ENCODE measurements around the gene ANKRD10. TPM values are rescaled to one million over a fixed set of nuclear protein-coding genes. Genes with fewer than 3 reads are reported as not detected.

ANKRD10 gene
- total and polyA plus RNA-seq, 2 of the 8 experiments (the other 6 are each of a cell fraction or from before 2014, with no cell fraction given): 146 to 218 TPM

DNA sequence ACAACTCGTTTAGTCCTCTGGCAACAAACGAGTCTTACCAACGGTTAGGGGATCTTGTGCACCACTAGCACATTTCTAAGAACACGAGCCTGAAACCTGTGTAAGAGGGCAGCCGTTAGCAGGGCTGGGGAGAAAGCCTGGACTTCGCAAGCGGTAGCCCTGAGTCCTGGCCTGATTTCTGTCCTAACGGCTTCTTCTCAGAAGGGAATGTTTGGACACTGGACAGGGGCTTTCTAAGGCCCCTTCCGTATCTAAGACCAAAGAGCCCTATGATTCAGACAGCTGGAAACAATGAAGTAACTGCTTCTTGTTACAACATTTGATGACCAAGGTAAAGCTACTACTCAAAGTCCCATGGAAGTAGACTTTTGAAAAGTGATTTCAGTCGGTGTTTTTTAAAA, 2.2 kb downstream of the ANKRD10 start:
- no peaks in the 10 kb centered on the region for H3K27me3 ChIP-seq (replicated peaks in 1 of 4; ENCODE audit: control insufficient read depth in 3 of 4, extremely low read depth in 1 of 4, insufficient read depth in 3 of 4, low read length in 3 of 4)
- peaks cover 5% of the 10 kb centered on the region; the same call in 1 of the 2 replicates for H3K23me2 ChIP-seq (ENCODE audit: low read depth, low read length)
- H2AK5ac ChIP-seq (ENCODE audit: low read depth, low read length): no peak overlapping the region
- no peak overlapping the region for H3K56ac ChIP-seq (replicated peaks; ENCODE audit: insufficient read length, low read depth, low read length)
- H3K9me3 ChIP-seq (ENCODE audit: insufficient read depth in 2 of 2, low read depth in 1 of 2, low read length in 1 of 2): no peaks in the 10 kb centered on the region
- peaks cover 53 to 76% of the 10 kb centered on the region in 2 experiments for H3K79me2 ChIP-seq (ENCODE audit: control insufficient read depth in 1 of 2, insufficient read depth in 2 of 2, low read length in 2 of 2)
- ChIA-PET POLR2A (ENCODE audit: partially characterized antibody) (interaction anchor here (0.6 to 4.7 kb wide), 7 partner anchors 12 to 208 kb away, joined by 3 to 50 read pairs (median 3); no protein-coding TSS in a partner anchor), CTCF (ENCODE audit: partially characterized antibody) (interaction anchor here (0.7 to 2.2 kb wide), 3 partner anchors 13 to 73 kb away, joined by 3 to 10 read pairs (median 3); no protein-coding TSS in a partner anchor)
- no peak overlapping the region for H4K5ac ChIP-seq (ENCODE audit: insufficient read length, low read depth, low read length)
- peaks cover 24 to 25% of the 10 kb centered on the region in 2 experiments for H4K20me1 ChIP-seq (replicated peaks in 1 of 2; ENCODE audit: control insufficient read depth in 1 of 2, insufficient read depth in 2 of 2, low read length in 2 of 2)
- no peaks in the 10 kb centered on the region; the same call in 1 of the 2 replicates for H3K79me1 ChIP-seq (ENCODE audit: low read depth, low read length)
- H3K4me3 ChIP-seq (ENCODE audit: extremely low read depth in 1 of 4, insufficient read depth in 2 of 4, low read depth in 3 of 4, low read length in 4 of 4): peak overlapping the region; percentile 86 to 100 (median 95); a peak in 7 of 8 replicates
- H2BK20ac ChIP-seq (ENCODE audit: low read length): no peak overlapping the region
- H2BK5ac ChIP-seq (ENCODE audit: low read depth, low read length): peak overlapping the region; percentile 44; the same call in 1 of the 2 replicates
- H3K36me3 ChIP-seq (ENCODE audit: control insufficient read depth in 2 of 4, insufficient read depth in 4 of 4, low read length in 3 of 4): peaks cover 0 to 24% (median 7%) of the 10 kb centered on the region in 4 experiments; a peak in 4 of 8 replicates
- peak overlapping the region; percentile 22 to 84 (median 36); a peak in 5 of 7 replicates for H3K9ac ChIP-seq (replicated peaks in 1 of 4; ENCODE audit: extremely low read depth in 1 of 4, low read depth in 3 of 4, low read length in 3 of 4)
- FAIRE-seq: no peak
- no peak overlapping the region for H3K18ac ChIP-seq (ENCODE audit: extremely low read depth, low read length)
- no peak overlapping the region for H3K27ac ChIP-seq (ENCODE audit: low read depth, low read length)
- no peak overlapping the region for H3K4ac ChIP-seq (replicated peaks; ENCODE audit: insufficient read length, low read depth, low read length)
- no peak overlapping the region for H4K91ac ChIP-seq (replicated peaks; ENCODE audit: insufficient read length, low read length)
- 12% methylated on average over 10 of the region's 10 CpGs; no CpG with 5 or more reads in 1 of the 2 experiments for WGBS, 2 experiments (ENCODE audit: extremely low coverage in 1 of 2, insufficient coverage in 1 of 2, insufficient read length in 1 of 2, insufficient replicate concordance in 2 of 2, low coverage in 1 of 2, low lambda C conversion rate in 2 of 2, missing lambda C conversion rate in 1 of 2)
- peaks cover 14 to 31% (median 23%) of the 10 kb centered on the region in 4 experiments for H3K4me1 ChIP-seq (replicated peaks in 1 of 4; ENCODE audit: control insufficient read depth in 3 of 4, insufficient read depth in 4 of 4, low read length in 3 of 4)
- no peak overlapping the region for H2BK12ac ChIP-seq (ENCODE audit: low read depth, low read length)
- no peak overlapping the region for H4K8ac ChIP-seq (ENCODE audit: extremely low read depth, insufficient read depth, low read length)
- H3K14ac ChIP-seq (ENCODE audit: insufficient read length): no peak overlapping the region
- H2AFZ ChIP-seq (ENCODE audit: low read length): no peak overlapping the region
- no peak overlapping the region for H2BK120ac ChIP-seq (replicated peaks; ENCODE audit: low read depth, low read length)
- H3K4me2 ChIP-seq (ENCODE audit: insufficient read depth in 1 of 2, low read depth in 2 of 2, low read length in 2 of 2): peak overlapping the region; percentile 72 to 91
- no peak overlapping the region for H2BK15ac ChIP-seq (ENCODE audit: low read length)
- no peak for DNase-seq (ENCODE audit: low read depth in 1 of 2, low spot score in 2 of 2)
- no peak overlapping the region for H3K23ac ChIP-seq (ENCODE audit: insufficient read length)
- TF ChIP-seq RNF2 (IDR thresholded peaks at IDR 0.05; ENCODE audit: borderline replicate concordance, low read depth, low read length, missing control alignments, poor library complexity, severe bottlenecking) (no peak), TCF12 (IDR thresholded peaks at IDR 0.05; ENCODE audit: low read depth, low read length) (no peak), YY1 (IDR thresholded peaks at IDR 0.05; ENCODE audit: low read depth, low read length) (no peak), TAF7 (optimal IDR thresholded peaks at IDR 0.05; ENCODE audit: borderline replicate concordance, low read depth, low read length) (no peak), CBX5 (IDR thresholded peaks at IDR 0.05; ENCODE audit: low read depth, low read length) (no peak), EZH2 (IDR thresholded peaks at IDR 0.05; ENCODE audit: low read depth, low read length, severe bottlenecking) (no peak), RFX5 (IDR thresholded peaks at IDR 0.05; ENCODE audit: borderline replicate concordance, low read depth, low read length) (no peak), SUZ12 (IDR thresholded peaks at IDR 0.05; ENCODE audit: low read length) (no peak), PHF8 (conservative IDR thresholded peaks at IDR 0.05; ENCODE audit: low read depth, low read length) (no peak)
- TF ChIP-seq, protein P1, sequence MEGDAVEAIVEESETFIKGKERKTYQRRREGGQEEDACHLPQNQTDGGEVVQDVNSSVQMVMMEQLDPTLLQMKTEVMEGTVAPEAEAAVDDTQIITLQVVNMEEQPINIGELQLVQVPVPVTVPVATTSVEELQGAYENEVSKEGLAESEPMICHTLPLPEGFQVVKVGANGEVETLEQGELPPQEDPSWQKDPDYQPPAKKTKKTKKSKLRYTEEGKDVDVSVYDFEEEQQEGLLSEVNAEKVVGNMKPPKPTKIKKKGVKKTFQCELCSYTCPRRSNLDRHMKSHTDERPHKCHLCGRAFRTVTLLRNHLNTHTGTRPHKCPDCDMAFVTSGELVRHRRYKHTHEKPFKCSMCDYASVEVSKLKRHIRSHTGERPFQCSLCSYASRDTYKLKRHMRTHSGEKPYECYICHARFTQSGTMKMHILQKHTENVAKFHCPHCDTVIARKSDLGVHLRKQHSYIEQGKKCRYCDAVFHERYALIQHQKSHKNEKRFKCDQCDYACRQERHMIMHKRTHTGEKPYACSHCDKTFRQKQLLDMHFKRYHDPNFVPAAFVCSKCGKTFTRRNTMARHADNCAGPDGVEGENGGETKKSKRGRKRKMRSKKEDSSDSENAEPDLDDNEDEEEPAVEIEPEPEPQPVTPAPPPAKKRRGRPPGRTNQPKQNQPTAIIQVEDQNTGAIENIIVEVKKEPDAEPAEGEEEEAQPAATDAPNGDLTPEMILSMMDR (IDR thresholded peaks at IDR 0.05; ENCODE audit: control extremely low read depth in 1 of 3, insufficient read depth in 1 of 3, low read depth in 1 of 3, low read length in 3 of 3): no peak

Data from H1 (cell line).